HG02970 (cell line): ENCODE results near the gene NR4A2.
"Not testable (repeated sequence)": the region's sequence is repeated elsewhere in the genome, so short reads cannot be mapped to it uniquely, and the experiment has no call there.

Experiments used
- ATAC-seq: cut with Tn5 transposase; IDR thresholded peaks from one replicate; pipeline ENCODE4 v1.9.1; 2021; ENCODE audit warnings: mild to moderate bottlenecking, moderate library complexity, moderate number of reproducible peaks; ENCODE audit not compliant: unreplicated experiment, low FRiP score

NR4A2 gene

DNA sequence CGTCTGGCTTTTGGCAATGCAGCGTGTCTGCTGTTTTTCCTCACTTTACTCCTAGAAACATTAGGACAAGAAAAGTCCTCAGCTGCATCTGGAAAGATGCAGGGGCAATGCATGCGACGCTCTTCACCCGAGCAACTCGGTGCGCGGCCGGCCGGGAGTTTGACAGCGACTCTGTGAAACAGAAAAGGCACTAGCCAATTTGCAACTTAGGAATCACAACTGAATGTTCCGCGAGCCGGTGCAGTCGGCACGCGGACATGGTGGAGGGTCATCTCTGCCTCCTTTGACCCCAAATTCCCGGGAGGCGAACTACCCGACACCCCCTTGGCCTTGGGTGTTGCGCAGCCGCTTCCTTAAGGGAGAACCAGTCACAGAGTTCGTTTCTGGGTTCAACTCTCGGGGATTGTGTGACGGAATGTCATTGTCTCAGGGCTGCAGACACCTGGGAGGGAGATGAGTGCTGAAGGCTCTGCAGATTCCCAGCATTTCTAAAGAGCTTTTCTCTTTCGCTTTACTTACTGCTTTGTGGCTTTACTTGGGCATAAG lies 9.8 kb downstream of the NR4A2 start:
- no peak for ATAC-seq

DNA sequence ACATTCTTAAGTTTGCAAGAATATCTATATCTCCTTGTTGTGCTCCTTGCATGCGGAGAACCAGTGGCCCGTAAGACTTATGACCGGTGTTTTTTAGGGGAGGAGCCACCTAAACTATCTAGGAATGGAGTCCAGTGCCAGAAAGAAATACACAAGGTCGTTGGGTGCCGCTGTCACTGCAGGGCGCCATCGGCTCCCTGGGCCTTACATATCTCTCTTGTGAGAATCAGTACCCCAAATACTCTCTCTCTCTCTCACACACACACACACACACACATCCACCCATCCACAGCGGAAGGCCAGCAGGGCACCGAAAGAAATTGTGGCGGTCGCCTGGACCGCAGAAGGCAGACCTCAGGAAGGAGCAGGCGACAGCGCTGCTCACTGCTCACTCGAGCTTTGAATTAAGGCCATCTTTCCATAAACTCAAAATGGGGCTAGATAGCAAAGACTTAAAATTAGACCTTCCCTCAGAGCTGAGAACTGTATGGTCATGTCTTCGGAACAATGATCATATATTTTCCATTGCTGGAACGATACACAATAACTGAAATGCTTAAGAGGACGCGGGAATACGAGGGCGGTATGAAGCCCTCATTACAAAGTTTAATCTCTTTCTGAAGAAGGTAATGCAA lies 10.4 kb downstream of the NR4A2 start:
- peak; percentile 48 for ATAC-seq

DNA sequence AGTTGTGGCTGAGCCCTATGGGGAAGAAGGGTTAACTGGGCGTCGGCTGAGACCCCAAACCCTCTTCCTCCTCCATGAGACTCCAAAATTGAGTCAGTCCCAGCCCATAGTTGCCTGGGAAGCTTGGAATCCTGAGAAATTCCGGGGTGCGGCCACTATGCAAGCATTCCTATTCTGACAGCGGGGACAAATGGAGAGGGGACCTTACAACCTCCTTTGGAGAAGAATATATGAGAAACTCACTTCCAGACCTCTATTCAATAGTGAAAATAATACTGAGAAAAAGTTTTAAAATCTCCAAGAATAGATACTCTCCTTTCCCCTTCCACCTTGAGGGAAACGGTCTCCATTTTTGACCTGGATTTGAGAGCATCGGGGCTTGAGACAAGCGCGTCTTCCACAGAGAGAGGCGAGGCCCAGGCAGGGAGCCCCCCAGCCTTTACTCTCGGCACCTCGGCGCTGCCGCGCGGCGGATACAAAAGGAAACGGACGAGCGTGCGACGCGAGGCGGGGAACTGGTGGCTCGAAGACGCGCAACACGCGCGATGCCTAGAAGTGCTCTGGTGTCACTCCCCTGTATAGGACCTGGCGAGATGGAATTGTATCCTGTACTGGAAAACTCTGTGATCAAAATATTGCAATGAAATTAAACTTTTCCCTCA lies 11.1 kb downstream of the NR4A2 start:
- ATAC-seq = no peak

GRCh38 chr2:156320486-156321098 lies 11.9 kb downstream of the NR4A2 start:
- no peak for ATAC-seq

DNA sequence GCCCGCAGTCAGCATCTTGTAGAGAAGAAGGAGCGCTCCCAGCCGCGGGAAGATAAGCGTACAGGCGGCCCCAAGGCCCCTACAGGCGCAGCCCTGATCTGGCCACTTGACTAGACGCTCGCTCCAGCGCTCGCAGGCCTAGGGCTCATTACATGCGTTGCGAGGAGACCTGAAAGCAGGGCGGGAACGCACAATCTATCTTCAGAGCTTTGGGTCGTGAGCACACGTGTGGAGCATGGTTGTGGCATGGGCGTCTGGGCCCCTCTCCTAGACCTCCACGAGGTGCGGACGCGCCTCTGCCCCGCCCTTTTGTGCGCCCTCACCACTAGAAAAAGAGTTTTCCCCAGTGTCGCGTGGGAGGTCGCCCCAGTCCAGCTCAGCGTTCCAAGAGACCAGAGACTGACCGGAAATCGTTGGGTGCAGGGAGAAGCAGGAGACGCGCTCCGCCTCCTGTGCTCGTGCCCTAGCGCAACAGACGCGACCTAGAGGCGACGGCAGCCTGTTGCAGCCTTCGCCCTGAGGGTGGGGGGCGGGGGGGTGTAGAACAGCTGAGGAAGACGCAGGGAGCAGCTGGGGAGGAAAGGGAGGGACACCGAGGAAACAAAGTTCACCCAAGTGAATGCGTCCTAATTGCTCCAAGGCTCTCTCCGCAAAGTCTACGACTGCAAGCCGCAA lies 12.6 kb downstream of the NR4A2 start:
- no peak for ATAC-seq

DNA sequence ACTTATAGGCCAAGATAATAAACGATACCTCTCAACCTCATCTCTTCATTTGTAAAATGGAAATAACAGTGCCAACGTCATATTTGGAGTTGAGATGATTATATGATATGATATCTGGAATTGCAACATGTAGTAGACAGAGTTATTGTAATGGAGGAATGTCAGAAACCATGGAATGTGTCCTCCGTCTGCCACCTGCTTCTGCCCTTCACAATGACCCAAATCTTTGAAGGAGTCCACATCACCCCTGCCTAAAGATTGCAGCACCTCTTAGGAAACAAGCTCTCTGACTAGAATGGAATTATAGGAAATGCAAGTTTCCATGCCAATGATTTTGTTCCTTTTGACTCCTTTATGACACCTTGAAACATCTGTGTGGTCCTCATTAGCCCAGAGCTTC lies 14.9 kb downstream of the NR4A2 start:
- ATAC-seq = no peak

DNA sequence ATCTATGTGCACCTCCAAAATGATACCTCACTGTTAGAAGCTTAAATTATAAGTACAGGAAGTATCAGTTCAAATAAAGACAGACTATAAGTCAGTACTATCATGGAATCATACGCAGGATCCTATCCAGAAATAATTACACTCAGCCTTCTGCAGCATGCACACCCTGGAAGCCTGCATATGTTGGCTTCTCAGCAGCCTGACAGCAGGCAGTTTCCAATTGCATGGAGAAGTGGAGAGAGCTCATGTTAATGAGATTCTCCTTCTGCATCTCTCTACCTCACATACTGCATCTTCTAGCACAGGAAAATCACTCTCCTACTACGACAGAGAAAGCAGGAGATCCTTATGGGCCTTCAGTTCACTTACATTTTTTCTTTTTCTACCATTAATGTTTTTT lies 20.5 kb downstream of the NR4A2 start:
- no peak for ATAC-seq

DNA sequence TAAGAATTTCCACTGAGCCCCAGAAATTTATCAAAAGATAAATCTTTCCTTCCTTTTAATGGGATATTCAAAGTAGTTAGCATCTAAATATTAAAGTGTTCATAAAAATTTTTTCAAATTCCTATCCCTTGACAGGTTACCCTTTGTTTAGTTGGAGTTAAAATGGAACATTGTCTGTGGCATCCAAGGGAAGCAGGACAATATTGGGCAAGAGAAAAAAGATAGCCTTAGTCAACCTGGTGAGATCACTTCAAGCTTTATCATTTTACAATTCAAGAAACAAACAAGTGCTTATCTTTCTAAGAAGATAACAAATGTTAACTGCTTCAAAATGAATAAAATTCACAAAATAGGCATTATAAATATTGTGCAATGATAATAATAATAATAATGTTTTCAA lies 21.7 kb downstream of the NR4A2 start:
- ATAC-seq = no peak

- no peak for ATAC-seq
Observed at GRCh38 chr2:156309917-156310316, 22.6 kb downstream of the NR4A2 start.

GRCh38 chr2:156309167-156309566 lies 23.4 kb downstream of the NR4A2 start:
- ATAC-seq = peak; percentile 61

- ATAC-seq = no peak
Observed at GRCh38 chr2:156306821-156307220, 25.7 kb downstream of the NR4A2 start.

DNA sequence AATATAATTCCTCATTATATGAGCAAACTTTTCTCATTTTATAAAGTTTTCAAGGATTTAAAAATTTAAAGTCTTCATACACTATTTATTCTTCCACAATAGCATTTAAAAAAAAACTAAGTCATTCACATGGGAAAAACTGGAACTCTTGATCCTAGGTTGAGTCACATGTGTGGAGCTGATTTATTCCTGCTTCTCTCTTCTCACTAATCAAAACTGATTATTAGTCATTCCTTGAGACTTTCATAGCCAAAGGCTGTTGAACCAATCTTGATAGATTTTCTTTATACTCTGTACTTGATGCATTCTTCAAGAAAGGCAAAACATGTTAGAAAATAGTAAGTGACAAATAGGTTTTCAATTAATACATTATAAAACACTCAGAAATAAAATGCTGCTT lies 27.4 kb downstream of the NR4A2 start:
- no peak for ATAC-seq

- no peak for ATAC-seq
Observed at GRCh38 chr2:156300337-156300736, 32.2 kb downstream of the NR4A2 start.

- no peak for ATAC-seq
Observed at GRCh38 chr2:156294945-156295580, 37.5 kb downstream of the NR4A2 start.

- ATAC-seq = not testable (repeated sequence)
Observed at GRCh38 chr2:156293382-156293781, 39.1 kb downstream of the NR4A2 start.

GRCh38 chr2:156279446-156280150 lies 52.9 kb downstream of the NR4A2 start:
- ATAC-seq = no peak
